Esophagus squamous epithelium (tissue), 5 donors: ENCODE data around the gene TDRD5. TPM values are rescaled to one million over a fixed set of nuclear protein-coding genes. Genes with fewer than 3 reads are reported as not detected.

Experiments
- DNase-seq: peaks from one replicate; lab custom pipeline; 2025; lab: John Stamatoyannopoulos, UW
- H3K27ac ChIP-seq, 4 donors: fragments of 200-600 bp; sonication (generic); one replicate each; pipeline ENCODE4 v1.5.1; 2016 to 2019; ENCODE audit warnings: mild to moderate bottlenecking in 1 of 4
- H3K27me3 ChIP-seq, 4 donors: fragments of 200-600 bp; sonication (generic); 1 replicate in 3 of 4; 2 replicates in 1 of 4; pipeline versions ENCODE4 v1.5.1 to v1.6.0; 2017 to 2021; ENCODE audit warnings: antibody characterized with exemption in 1 of 4
- H3K36me3 ChIP-seq, 3 donors: fragments of 200-600 bp; sonication (generic); one replicate each; pipeline ENCODE4 v1.5.1; 2016 to 2019
- H3K4me1 ChIP-seq, 3 donors: fragments of 200-600 bp; sonication (generic); one replicate each; pipeline ENCODE4 v1.5.1; 2017 to 2019
- H3K4me3 ChIP-seq, 4 donors: fragments of 200-600 bp; sonication (generic); 1 replicate in 3 of 4; 2 replicates in 1 of 4; pipeline ENCODE4 v1.5.1; 2016 to 2019; ENCODE audit warnings: mild to moderate bottlenecking in 2 of 4, moderate library complexity in 1 of 4
- H3K9me3 ChIP-seq, 3 donors: fragments of 200-600 bp; sonication (generic); one replicate each; pipeline ENCODE4 v1.5.1; 2016 to 2019
- CTCF ChIP-seq, 6 experiments: fragments of 450-650 bp in 4 of 6; fragments of 200-600 bp in 2 of 6; sonication (generic) in 2 of 6; IDR thresholded peaks; one replicate each; pipeline ENCODE4 v1.5.1; 2016 to 2019; ENCODE audit warnings: antibody characterized with exemption in 6 of 6, mild to moderate bottlenecking in 4 of 6, moderate library complexity in 4 of 6
- POLR2A ChIP-seq, 4 donors: fragments of 450-650 bp; IDR thresholded peaks; one replicate each; pipeline ENCODE4 v1.6.1; 2017; ENCODE audit warnings: antibody characterized with exemption in 4 of 4, mild to moderate bottlenecking in 4 of 4, moderate library complexity in 3 of 4
- WGBS, 2 donors: methylation state at CpG; one replicate each; pipeline ENCODE4 v1.1.5; 2018; 5-methylcytosine and 5-hydroxymethylcytosine counted together
- intact Hi-C: fragments of 100-400 bp; cut with DNase I; formaldehyde crosslinking; loops from one replicate; pipeline ENCODE4 v1.15.0; 2022
- total RNA-seq, 4 donors: library from RNA; depleted of rRNA; stranded (reverse); fragments of >200 nt; gene quantifications; one replicate each; pipeline ENCODE4 v1.1.0, GENCODE V29; 2016
- donor health status: DM: yes; HTN: yes; CAD: no.

Gene TDRD5
- total RNA-seq, 4 donors from 2014 or later = 0.15 to 0.72 (median 0.37) TPM

GRCh38 chr1:179576509-179576908, 15.1 kb upstream of the TDRD5 start:
- Histone ChIP-seq H3K27me3 (peaks cover 3 to 69% (median 8%) of the 10 kb centered on the region in 4 donors), H3K9me3 (no peaks in the 10 kb centered on the region), H3K36me3 (no peaks in the 10 kb centered on the region), H3K4me1 (peaks cover 0 to 9% (median 6%) of the 10 kb centered on the region in 3 donors), H3K4me3 (no peak overlapping the region), H3K27ac (no peak overlapping the region)
- intact Hi-C loops = no loop called here
- DNase-seq = no peak
- TF ChIP-seq POLR2A (IDR thresholded peaks at IDR 0.05) = no peak
- no peak for TF ChIP-seq CTCF (IDR thresholded peaks at IDR 0.05)
- 22% methylated on average over 5 of the region's 5 CpGs for WGBS, 2 donors

GRCh38 chr1:179583771-179584320, 7.8 kb upstream of the TDRD5 start:
- no peak for DNase-seq
- Histone ChIP-seq H3K36me3 (no peaks in the 10 kb centered on the region), H3K27me3 (peaks cover 0 to 30% (median 0%) of the 10 kb centered on the region in 4 donors), H3K4me3 (no peak overlapping the region), H3K27ac (no peak overlapping the region), H3K9me3 (no peaks in the 10 kb centered on the region), H3K4me1 (peaks cover 0 to 13% (median 0%) of the 10 kb centered on the region in 3 donors)
- TF ChIP-seq POLR2A (IDR thresholded peaks at IDR 0.05) (no peak), CTCF (IDR thresholded peaks at IDR 0.05) (no peak)
- WGBS, 2 donors = 72 to 77% methylated on average over 4 to 5 of the region's 5 CpGs
- intact Hi-C loops = no loop called here

- Histone ChIP-seq H3K36me3 (no peaks in the 10 kb centered on the region), H3K27me3 (peaks cover 0 to 40% (median 0%) of the 10 kb centered on the region in 4 donors), H3K4me3 (peak overlapping the region; percentile 23 to 57 (median 36)), H3K4me1 (peaks cover 0 to 16% (median 0%) of the 10 kb centered on the region in 3 donors), H3K27ac (peak overlapping the region; percentile 24 to 81 (median 54)), H3K9me3 (no peaks in the 10 kb centered on the region)
- intact Hi-C loops = no loop called here
- WGBS, 2 donors = 7 to 25% methylated on average over 5 to 6 of the region's 60 CpGs
- TF ChIP-seq CTCF (IDR thresholded peaks at IDR 0.05) (peak in 5 of 6 experiments; percentile 31 to 53 (median 36)), POLR2A (IDR thresholded peaks at IDR 0.05) (no peak)
- no peak for DNase-seq
Observed at GRCh38 chr1:179586107-179586823, 5.4 kb upstream of the TDRD5 start.

- Histone ChIP-seq H3K4me1 (peaks cover 0 to 25% (median 0%) of the 10 kb centered on the region in 3 donors), H3K36me3 (no peaks in the 10 kb centered on the region), H3K4me3 (no peak overlapping the region), H3K9me3 (no peaks in the 10 kb centered on the region), H3K27ac (no peak overlapping the region), H3K27me3 (peaks cover 0 to 47% (median 0%) of the 10 kb centered on the region in 4 donors)
- WGBS, 2 donors = 77 to 86% methylated on average over 4 to 6 of the region's 6 CpGs
- intact Hi-C loops = no loop called here
- DNase-seq = no peak
- no peak for TF ChIP-seq CTCF (IDR thresholded peaks at IDR 0.05)
- no peak for TF ChIP-seq POLR2A (IDR thresholded peaks at IDR 0.05)
Observed at GRCh38 chr1:179587336-179587735, 4.3 kb upstream of the TDRD5 start.

GRCh38 chr1:179588425-179589024, 3.1 kb upstream of the TDRD5 start:
- DNase-seq = no peak

More at GRCh38 chr1:179588425-179589024, 3.1 kb upstream of the TDRD5 start:
- intact Hi-C loops = no loop called here
- TF ChIP-seq POLR2A (IDR thresholded peaks at IDR 0.05) (no peak), CTCF (IDR thresholded peaks at IDR 0.05) (no peak)
- Histone ChIP-seq H3K36me3 (no peaks in the 10 kb centered on the region), H3K4me3 (no peak overlapping the region), H3K9me3 (no peaks in the 10 kb centered on the region), H3K27me3 (peaks cover 0 to 55% (median 0%) of the 10 kb centered on the region in 4 donors), H3K27ac (no peak overlapping the region), H3K4me1 (peaks cover 0 to 25% (median 0%) of the 10 kb centered on the region in 3 donors)
- 88 to 100% methylated on average over 3 to 18 of the region's 18 CpGs for WGBS, 2 donors
